ENCODE data around the gene ANLN.

Gene ANLN

GRCh38 chr7:36430186-36430585, 40.5 kb downstream of the ANLN start:
- no peak for TF ChIP-seq CTCF (conservative IDR thresholded peaks at IDR 0.05; ENCODE audit: control insufficient read depth, insufficient read depth, low read depth, low read length)
- no peak overlapping the region for H3K4me3 ChIP-seq (ENCODE audit: control insufficient read depth, low read depth, low read length)
- no peak for DNase-seq (ENCODE audit: low read depth)

- DNase-seq (ENCODE audit: low read depth), result no peak
- no peak for TF ChIP-seq CTCF (conservative IDR thresholded peaks at IDR 0.05; ENCODE audit: control insufficient read depth, insufficient read depth, low read depth, low read length)
- H3K4me3 ChIP-seq (ENCODE audit: control insufficient read depth, low read depth, low read length), result no peak overlapping the region
Measured at GRCh38 chr7:36430881-36431280, 41.2 kb downstream of the ANLN start.

- no peak for TF ChIP-seq CTCF (conservative IDR thresholded peaks at IDR 0.05; ENCODE audit: control insufficient read depth, insufficient read depth, low read depth, low read length)
- H3K4me3 ChIP-seq (ENCODE audit: control insufficient read depth, low read depth, low read length), result no peak overlapping the region
- no peak for DNase-seq (ENCODE audit: low read depth)
Measured at GRCh38 chr7:36438211-36438610, 48.5 kb downstream of the ANLN start.

- no peak for DNase-seq (ENCODE audit: low read depth)
- no peak for TF ChIP-seq CTCF (conservative IDR thresholded peaks at IDR 0.05; ENCODE audit: control insufficient read depth, insufficient read depth, low read depth, low read length)
- H3K4me3 ChIP-seq (ENCODE audit: control insufficient read depth, low read depth, low read length), result no peak overlapping the region
Measured at GRCh38 chr7:36439624-36440023, 50.0 kb downstream of the ANLN start.

- DNase-seq (ENCODE audit: low read depth), result peak; percentile 38
- peak; percentile 49 for TF ChIP-seq CTCF (conservative IDR thresholded peaks at IDR 0.05; ENCODE audit: control insufficient read depth, insufficient read depth, low read depth, low read length)
Measured at GRCh38 chr7:36440880-36441279, 51.2 kb downstream of the ANLN start.

GRCh38 chr7:36441344-36442022, 51.8 kb downstream of the ANLN start:
- no peak for TF ChIP-seq CTCF (conservative IDR thresholded peaks at IDR 0.05; ENCODE audit: control insufficient read depth, insufficient read depth, low read depth, low read length)
- DNase-seq (ENCODE audit: low read depth), result no peak
- no peak overlapping the region for H3K4me3 ChIP-seq (ENCODE audit: control insufficient read depth, low read depth, low read length)

More at GRCh38 chr7:36440880-36441279, 51.2 kb downstream of the ANLN start:
- H3K4me3 ChIP-seq (ENCODE audit: control insufficient read depth, low read depth, low read length), result no peak overlapping the region
